ENCODE results near the gene HOXA1.

The HOXA1 gene

GRCh38 chr7:27078616-27079233 lies 17.1 kb downstream of the HOXA1 start:
- TF ChIP-seq CTCF (IDR thresholded peaks at IDR 0.05; ENCODE audit: low read depth, low read length, missing control alignments) = no peak
- in situ Hi-C loops (cut with HindIII; ENCODE audit: low sequenced_read_pairs) = no loop called here
- no peak overlapping the region for H3K4me3 ChIP-seq (ENCODE audit: low read depth, low read length)
- DNase-seq (ENCODE audit: low read depth) = no peak

- no peak for TF ChIP-seq CTCF (IDR thresholded peaks at IDR 0.05; ENCODE audit: low read depth, low read length, missing control alignments)
- DNase-seq (ENCODE audit: low read depth) = no peak
- in situ Hi-C loops (cut with HindIII; ENCODE audit: low sequenced_read_pairs) = no loop called here
Measured at GRCh38 chr7:27073076-27073475, 22.7 kb downstream of the HOXA1 start.

GRCh38 chr7:27071622-27072390 lies 24.0 kb downstream of the HOXA1 start:
- no peak overlapping the region for H3K4me3 ChIP-seq (ENCODE audit: low read depth, low read length)
- in situ Hi-C loops (cut with HindIII; ENCODE audit: low sequenced_read_pairs) = no loop called here
- no peak for DNase-seq (ENCODE audit: low read depth)
- no peak for TF ChIP-seq CTCF (IDR thresholded peaks at IDR 0.05; ENCODE audit: low read depth, low read length, missing control alignments)

More at GRCh38 chr7:27073076-27073475, 22.7 kb downstream of the HOXA1 start:
- no peak overlapping the region for H3K4me3 ChIP-seq (ENCODE audit: low read depth, low read length)

GRCh38 chr7:27068259-27068658 lies 27.5 kb downstream of the HOXA1 start:
- in situ Hi-C loops (cut with HindIII; ENCODE audit: low sequenced_read_pairs) = no loop called here
- no peak for DNase-seq (ENCODE audit: low read depth)
- no peak for TF ChIP-seq CTCF (IDR thresholded peaks at IDR 0.05; ENCODE audit: low read depth, low read length, missing control alignments)
- no peak overlapping the region for H3K4me3 ChIP-seq (ENCODE audit: low read depth, low read length)

GRCh38 chr7:27066148-27066547 lies 29.7 kb downstream of the HOXA1 start:
- no peak overlapping the region for H3K4me3 ChIP-seq (ENCODE audit: low read depth, low read length)
- peak; percentile 36 for DNase-seq (ENCODE audit: low read depth)
- in situ Hi-C loops (cut with HindIII; ENCODE audit: low sequenced_read_pairs) = no loop called here
- no peak for TF ChIP-seq CTCF (IDR thresholded peaks at IDR 0.05; ENCODE audit: low read depth, low read length, missing control alignments)

- in situ Hi-C loops (cut with HindIII; ENCODE audit: low sequenced_read_pairs) = no loop called here
- no peak for DNase-seq (ENCODE audit: low read depth)
- no peak for TF ChIP-seq CTCF (IDR thresholded peaks at IDR 0.05; ENCODE audit: low read depth, low read length, missing control alignments)
Measured at GRCh38 chr7:27065709-27066108, 30.1 kb downstream of the HOXA1 start.

More at GRCh38 chr7:27065709-27066108, 30.1 kb downstream of the HOXA1 start:
- no peak overlapping the region for H3K4me3 ChIP-seq (ENCODE audit: low read depth, low read length)

Measured in astrocyte of the cerebellum (primary cell).